Activated CD4-positive, alpha-beta memory T cell treated with anti-CD3 and anti-CD28 coated beads for 36 hours (primary cell): Measurements from ENCODE around the gene CRABP1. TPM values are rescaled to one million over a fixed set of nuclear protein-coding genes. Genes with fewer than 3 reads are reported as not detected.

ENCODE experiments used
- CTCF ChIA-PET: fragments of 350-600 bp; sonication (Branson Sonifier 250); formaldehyde crosslinking; loops from one replicate; lab custom pipeline; 2021; ENCODE audit warnings: antibody characterized with exemption, inconsistent platforms; lab: Charles Lee
- POLR2A ChIA-PET: fragments of 350-600 bp; sonication (Branson Sonifier 250); formaldehyde crosslinking; loops from one replicate; lab custom pipeline; 2021; ENCODE audit warnings: antibody characterized with exemption; lab: Charles Lee
- DNase-seq: peaks from one replicate; pipeline ENCODE4 v3.0.0-alpha.2; 2020
- H3K27ac Mint-ChIP-seq: one replicate; pipeline ENCODE4 v1.8.0; 2021; ENCODE audit warnings: mixed read lengths
- H3K27me3 Mint-ChIP-seq: one replicate; pipeline ENCODE4 v1.8.0; 2021; ENCODE audit warnings: mixed read lengths
- H3K36me3 Mint-ChIP-seq: one replicate; pipeline ENCODE4 v1.8.0; 2021; ENCODE audit warnings: mixed read lengths
- H3K4me1 Mint-ChIP-seq: one replicate; pipeline ENCODE4 v1.8.0; 2021; ENCODE audit warnings: low read depth, mixed read lengths
- H3K4me3 Mint-ChIP-seq: one replicate; pipeline ENCODE4 v1.8.0; 2021; ENCODE audit warnings: mild to moderate bottlenecking, mixed read lengths
- H3K9me3 Mint-ChIP-seq: one replicate; pipeline ENCODE4 v1.8.0; 2021; ENCODE audit warnings: mixed read lengths
- intact Hi-C: fragments of 100-400 bp; cut with micrococcal nuclease; formaldehyde crosslinking; loops from one replicate; pipeline ENCODE4 v1.15.1; 2023
- total RNA-seq, 2 experiments: library from RNA; stranded (reverse); gene quantifications; one replicate each; pipeline ENCODE4 v1.2.3, GENCODE V29; 2021

Gene CRABP1
- total RNA-seq, result not detected

DNA sequence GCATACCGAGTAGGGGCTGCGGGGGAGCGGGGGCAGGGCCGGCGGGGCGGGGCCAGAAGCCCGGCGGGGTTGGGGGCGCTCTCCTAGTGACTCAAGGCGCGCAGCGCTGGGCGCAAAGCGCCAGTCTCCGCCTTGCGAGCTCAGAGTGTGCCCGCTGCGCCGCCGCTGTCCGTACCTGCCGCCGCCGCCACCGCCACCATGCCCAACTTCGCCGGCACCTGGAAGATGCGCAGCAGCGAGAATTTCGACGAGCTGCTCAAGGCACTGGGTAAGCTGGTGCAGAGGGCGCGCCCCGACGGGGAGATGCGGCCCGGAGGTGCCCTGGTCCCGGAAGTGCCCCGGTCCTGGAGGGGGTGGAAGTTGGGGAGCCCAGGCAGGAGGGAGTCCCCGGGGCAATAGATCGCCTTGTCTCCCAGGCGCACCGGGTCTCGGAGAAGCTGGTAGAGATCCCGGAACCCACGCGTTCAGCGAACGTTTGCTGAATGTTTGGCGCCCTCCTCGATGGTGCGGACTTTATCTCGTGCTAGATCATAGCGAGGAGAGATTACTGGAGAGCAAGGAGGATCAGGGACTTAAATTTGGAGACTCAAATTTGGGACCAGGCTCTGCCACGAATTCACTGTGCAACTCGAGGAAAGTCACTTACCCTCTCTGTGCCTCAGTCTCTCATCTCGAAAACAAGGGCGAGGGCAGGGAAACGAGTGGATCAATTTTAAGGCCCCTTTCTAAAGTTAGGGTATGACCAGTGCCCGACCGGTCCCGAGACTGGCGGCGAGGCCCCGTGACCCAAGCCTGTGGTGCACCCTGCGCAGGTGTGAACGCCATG is at the start of gene CRABP1:
Gene CRABP1 (plus strand): TSS at position 123 of the 826 bp plus-strand sequence. CDS start 76 bp downstream, at position 199.
- H3K9me3 Mint-ChIP-seq, result no peaks in the 10 kb centered on the region
- H3K4me3 Mint-ChIP-seq, result no peak within 1 kb of the TSS
- no peaks in the 10 kb centered on the region for H3K36me3 Mint-ChIP-seq
- H3K27me3 Mint-ChIP-seq, result peaks cover 46% of the 10 kb centered on the region
- POLR2A ChIA-PET, result no interaction called here
- H3K27ac Mint-ChIP-seq, result no peak within 1 kb of the TSS
- CTCF ChIA-PET, result no interaction called here
- intact Hi-C loops, result no loop called here
- peaks cover 3% of the 10 kb centered on the region for H3K4me1 Mint-ChIP-seq
- no peak for DNase-seq

DNA sequence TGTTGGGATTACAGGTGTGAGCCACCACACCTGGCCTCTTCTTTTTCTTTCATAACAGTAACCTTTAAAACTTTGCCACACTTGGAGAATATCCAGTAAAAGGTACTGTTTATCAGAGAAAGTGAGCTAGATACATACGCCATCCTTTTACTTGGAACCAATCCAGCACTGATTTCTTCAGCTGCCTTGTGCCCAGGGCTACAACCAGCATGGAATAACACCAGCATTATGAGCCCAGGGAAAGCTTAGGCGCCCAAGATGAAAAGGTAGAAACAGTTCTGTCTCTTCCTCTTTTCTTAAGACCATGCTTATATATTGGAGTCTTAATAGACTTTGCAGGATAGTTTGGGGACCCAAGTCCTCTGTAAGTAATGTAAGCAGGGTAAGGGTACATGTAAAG is 49.1 kb upstream of the CRABP1 start:
- CTCF ChIA-PET, result no interaction called here
- no peak overlapping the region for H3K27ac Mint-ChIP-seq

DNA sequence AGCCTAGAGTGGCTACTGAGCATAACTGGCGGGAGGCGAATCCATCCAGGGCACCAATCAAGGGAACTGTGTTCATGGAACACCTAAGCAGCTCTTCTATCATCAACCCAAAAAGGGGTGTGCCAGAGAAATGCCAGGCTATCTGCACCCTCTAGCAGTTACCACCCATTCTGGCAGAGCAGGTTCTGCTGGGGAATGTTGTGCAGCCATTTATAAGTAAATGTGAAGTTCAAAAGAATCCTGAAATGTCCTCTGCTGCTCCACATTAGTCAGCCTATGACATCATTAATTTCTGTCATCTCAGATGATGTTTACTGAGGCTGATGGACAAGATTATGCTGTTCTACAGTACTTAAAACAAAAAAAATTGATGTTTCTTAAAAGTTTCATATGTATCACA is 48.5 kb upstream of the CRABP1 start:
- no peaks in the 10 kb centered on the region for H3K4me1 Mint-ChIP-seq

More for the DNA sequence above, 49.1 kb upstream of the CRABP1 start:
- H3K4me3 Mint-ChIP-seq, result no peak overlapping the region
- no peaks in the 10 kb centered on the region for H3K27me3 Mint-ChIP-seq
- H3K9me3 Mint-ChIP-seq, result no peaks in the 10 kb centered on the region
- H3K36me3 Mint-ChIP-seq, result peaks cover 28% of the 10 kb centered on the region
- intact Hi-C loops, result no loop called here
- POLR2A ChIA-PET, result interaction anchor here (0.7 to 1.7 kb wide), 2 partner anchors 8 to 9 kb away, joined by 3 to 5 read pairs; partner anchors contain the start of gene SKIC8
- no peaks in the 10 kb centered on the region for H3K4me1 Mint-ChIP-seq
- DNase-seq, result no peak

DNA sequence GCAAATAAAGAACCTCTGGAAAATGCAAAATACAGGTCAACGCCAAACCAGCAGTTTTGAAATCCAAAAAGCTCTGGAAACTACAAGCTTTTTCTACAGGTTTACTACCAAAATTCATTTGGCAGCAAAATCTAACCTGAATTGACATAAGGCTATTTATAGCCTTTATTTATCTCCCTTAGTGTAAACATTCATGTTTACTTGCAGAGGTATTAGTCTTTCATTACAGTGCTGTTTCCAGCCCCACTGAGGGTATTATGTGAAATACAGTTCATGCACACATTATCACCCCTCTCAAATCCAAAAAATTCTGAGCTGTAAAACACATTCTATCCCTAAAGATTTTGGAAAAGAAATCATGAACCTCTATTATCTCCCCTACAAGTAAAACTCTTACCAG is 47.9 kb upstream of the CRABP1 start:
- no peak overlapping the region for H3K4me3 Mint-ChIP-seq
- H3K4me1 Mint-ChIP-seq, result peaks cover 4% of the 10 kb centered on the region
- ChIA-PET CTCF (interaction anchor here (0.9 kb wide), 1 partner anchor 131 kb away, joined by 3 read pairs; no protein-coding TSS in a partner anchor), POLR2A (interaction anchor here (1.7 kb wide), 1 partner anchor 10 kb away, joined by 5 read pairs; no protein-coding TSS in a partner anchor)
- H3K27ac Mint-ChIP-seq, result no peak overlapping the region
- no peak for DNase-seq
- H3K36me3 Mint-ChIP-seq, result peaks cover 28% of the 10 kb centered on the region
- intact Hi-C loops, result no loop called here
- H3K9me3 Mint-ChIP-seq, result no peaks in the 10 kb centered on the region
- no peaks in the 10 kb centered on the region for H3K27me3 Mint-ChIP-seq

More for the DNA sequence above, 48.5 kb upstream of the CRABP1 start:
- peaks cover 28% of the 10 kb centered on the region for H3K36me3 Mint-ChIP-seq
- ChIA-PET POLR2A (interaction anchor here (1.7 kb wide), 1 partner anchor 9 kb away, joined by 5 read pairs; no protein-coding TSS in a partner anchor), CTCF (interaction anchor here (0.9 kb wide), 1 partner anchor 131 kb away, joined by 3 read pairs; no protein-coding TSS in a partner anchor)
- H3K4me3 Mint-ChIP-seq, result no peak overlapping the region
- no peaks in the 10 kb centered on the region for H3K27me3 Mint-ChIP-seq
- no peaks in the 10 kb centered on the region for H3K9me3 Mint-ChIP-seq
- intact Hi-C loops, result no loop called here
- DNase-seq, result no peak
- H3K27ac Mint-ChIP-seq, result no peak overlapping the region

DNA sequence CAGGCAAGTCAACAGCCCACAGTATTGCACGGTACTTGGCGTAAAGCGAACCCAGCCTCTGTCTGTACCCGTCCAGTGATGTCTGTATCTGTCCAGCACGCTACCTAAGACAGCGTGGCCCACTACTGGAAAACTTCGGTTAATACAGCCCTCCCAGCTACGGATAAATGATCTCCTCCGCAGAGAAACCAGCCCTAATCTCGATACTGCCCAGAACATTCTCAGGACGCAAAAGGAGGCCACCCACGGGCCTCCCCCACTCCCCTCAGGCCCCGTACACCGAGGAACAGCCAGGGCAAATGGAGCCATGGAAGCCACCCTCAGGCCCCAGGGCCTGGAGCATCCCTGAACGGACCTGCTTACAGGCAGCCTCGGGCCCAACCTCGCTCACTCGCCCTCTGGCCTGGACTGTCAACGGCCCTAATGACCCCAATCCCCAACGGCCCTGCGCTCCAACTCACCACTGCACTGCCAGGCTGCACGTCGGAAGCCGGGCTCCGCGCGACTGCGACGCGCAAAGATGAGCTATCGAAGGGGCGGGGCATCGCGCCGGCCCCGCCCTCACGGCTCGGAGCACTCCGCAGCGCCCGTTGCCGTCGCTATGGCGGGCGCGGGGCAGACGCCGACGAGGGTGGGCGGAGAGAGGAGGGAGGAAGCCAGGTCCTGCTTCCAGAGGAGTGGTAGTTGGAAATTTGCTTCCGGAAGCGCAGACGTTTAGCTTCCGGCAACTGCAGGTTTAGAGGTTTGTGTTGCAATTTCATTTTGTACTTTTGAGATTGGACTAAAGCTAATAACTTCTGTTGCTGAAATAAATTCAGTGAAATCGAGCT is 40.8 kb upstream of the CRABP1 start, which contains the start of gene SKIC8:
Gene SKIC8 (minus strand): TSS at position 509 of the 830 bp plus-strand sequence. CDS start 3,923 bp downstream, outside the sequence.
- peaks cover 9% of the 10 kb centered on the region for H3K36me3 Mint-ChIP-seq
- no peaks in the 10 kb centered on the region for H3K27me3 Mint-ChIP-seq
- no peaks in the 10 kb centered on the region for H3K9me3 Mint-ChIP-seq
- ChIA-PET POLR2A (interaction anchor here (0.6 to 3.2 kb wide), 10 partner anchors 9 to 340 kb away, joined by 3 to 34 read pairs (median 6); partner anchors contain the start of genes DNAJA4, IREB2 and PSMA4), CTCF (interaction anchor here (0.6 to 1.6 kb wide), 10 partner anchors 13 to 341 kb away, joined by 3 to 12 read pairs (median 4); partner anchors contain the start of gene DNAJA4)
- intact Hi-C loops, result loop anchor here (2.0 to 5.0 kb wide), 2 partner anchors 35 to 138 kb away; partner anchors contain the start of genes DNAJA4 and IREB2
- peak; percentile 94 for DNase-seq
- peaks cover 40% of the 10 kb centered on the region for H3K4me1 Mint-ChIP-seq
- peak within 1 kb of the TSS; percentile 84 for H3K27ac Mint-ChIP-seq
- H3K4me3 Mint-ChIP-seq, result peak within 1 kb of the TSS; percentile 99

DNA sequence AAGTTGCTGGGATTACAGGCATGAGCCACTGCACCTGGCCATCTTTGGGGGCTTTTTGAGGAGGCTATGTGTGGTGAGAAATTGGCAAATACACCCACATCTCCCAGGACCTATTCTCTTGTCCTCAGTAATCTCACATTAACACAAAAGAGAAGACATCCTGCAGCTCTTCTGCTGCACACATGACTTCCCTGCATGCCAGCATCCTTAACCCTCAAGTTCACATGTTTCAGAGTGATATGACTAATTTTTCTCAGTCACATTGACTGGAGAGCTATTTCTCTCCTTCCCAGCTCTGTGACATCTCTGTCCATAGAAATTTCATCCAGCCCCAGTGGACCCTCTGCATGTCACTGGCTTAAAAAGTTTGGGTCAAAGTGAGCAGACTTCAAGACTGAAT is 38.8 kb upstream of the CRABP1 start:
- POLR2A ChIA-PET, result no interaction called here
- H3K4me1 Mint-ChIP-seq, result peaks cover 40% of the 10 kb centered on the region
- H3K36me3 Mint-ChIP-seq, result no peaks in the 10 kb centered on the region
- H3K27me3 Mint-ChIP-seq, result no peaks in the 10 kb centered on the region
- intact Hi-C loops, result loop anchor here (5.0 to 10.0 kb wide), 2 partner anchors 241 to 403 kb away; partner anchors contain the start of gene PSMA4
- H3K9me3 Mint-ChIP-seq, result no peaks in the 10 kb centered on the region
- CTCF ChIA-PET, result interaction anchor here (0.9 to 2.0 kb wide), 2 partner anchors 14 to 122 kb away, joined by 3 to 10 read pairs; no protein-coding TSS in a partner anchor
- no peak overlapping the region for H3K27ac Mint-ChIP-seq
- no peak overlapping the region for H3K4me3 Mint-ChIP-seq
- peak; percentile 13 for DNase-seq

DNA sequence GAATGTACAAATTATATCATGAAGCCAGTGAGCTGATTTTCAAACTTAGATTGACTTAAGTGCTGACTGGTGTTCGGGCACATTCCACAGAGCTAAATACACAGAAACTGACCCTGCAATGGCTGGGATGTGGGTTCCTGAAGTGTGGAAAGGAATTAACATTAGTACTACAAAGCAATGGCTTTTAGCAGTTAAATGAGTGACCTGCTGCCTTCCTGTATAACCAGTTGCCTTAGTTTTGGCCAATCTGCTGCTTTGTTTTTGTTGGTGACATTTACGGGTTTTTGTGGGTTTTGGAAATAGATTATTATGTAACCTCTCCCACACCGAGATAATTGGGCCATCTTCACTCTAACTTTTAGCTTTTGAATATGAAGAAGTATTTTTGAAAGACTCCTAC is 38.3 kb upstream of the CRABP1 start:
- Mint-ChIP-seq H3K36me3 (no peaks in the 10 kb centered on the region), H3K4me1 (peaks cover 40% of the 10 kb centered on the region), H3K27me3 (no peaks in the 10 kb centered on the region), H3K4me3 (no peak overlapping the region), H3K9me3 (no peaks in the 10 kb centered on the region), H3K27ac (no peak overlapping the region)
- no peak for DNase-seq
- intact Hi-C loops, result loop anchor here (5.0 to 10.0 kb wide), 2 partner anchors 240 to 403 kb away; partner anchors contain the start of gene PSMA4
- CTCF ChIA-PET, result interaction anchor here (0.9 to 2.0 kb wide), 2 partner anchors 14 to 121 kb away, joined by 3 to 10 read pairs; no protein-coding TSS in a partner anchor
- POLR2A ChIA-PET, result no interaction called here

DNA sequence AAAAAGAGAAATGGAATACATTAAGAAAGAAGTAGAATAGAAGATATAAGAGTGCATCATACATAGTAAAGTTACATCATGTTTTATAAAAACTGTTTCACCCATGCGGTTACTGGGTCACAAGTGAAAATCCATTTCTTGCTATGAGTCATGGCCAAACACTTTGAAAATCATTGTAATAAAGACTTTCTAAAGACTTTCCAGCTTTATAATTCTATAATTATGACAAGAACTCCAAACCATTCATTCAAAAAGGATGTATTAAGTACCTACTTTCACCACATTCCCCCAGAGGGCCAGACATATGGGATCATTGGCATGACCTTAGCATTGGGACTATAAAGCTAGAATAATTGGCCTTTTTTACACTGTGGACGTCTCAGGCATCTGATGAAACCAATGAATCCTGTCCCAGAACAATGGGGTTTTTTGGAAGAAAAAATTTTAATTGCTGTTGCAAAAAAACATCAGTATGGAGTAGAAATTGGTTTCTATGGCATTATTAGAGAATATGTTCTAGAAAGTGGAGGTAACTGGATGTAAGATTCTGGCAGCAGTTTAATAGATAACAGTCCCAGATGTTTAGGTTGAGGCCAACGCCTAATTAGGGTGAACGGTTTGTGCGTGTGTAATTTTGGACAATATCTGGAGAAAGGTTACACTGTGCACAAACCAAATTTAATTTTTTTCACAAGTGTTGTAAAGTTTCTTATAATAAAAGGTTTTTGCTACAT is 37.4 kb upstream of the CRABP1 start:
- Mint-ChIP-seq H3K9me3 (no peaks in the 10 kb centered on the region), H3K4me3 (no peak overlapping the region), H3K27ac (no peak overlapping the region), H3K36me3 (no peaks in the 10 kb centered on the region), H3K4me1 (peaks cover 33% of the 10 kb centered on the region), H3K27me3 (no peaks in the 10 kb centered on the region)
- ChIA-PET POLR2A (interaction anchor here (0.6 to 0.7 kb wide), 2 partner anchors 9 to 135 kb away, joined by 3 read pairs; no protein-coding TSS in a partner anchor), CTCF (interaction anchor here (2.0 kb wide), 1 partner anchor 120 kb away, joined by 10 read pairs; no protein-coding TSS in a partner anchor)
- no peak for DNase-seq
- intact Hi-C loops, result loop anchor here (5.0 to 10.0 kb wide), 2 partner anchors 240 to 402 kb away; partner anchors contain the start of gene PSMA4

DNA sequence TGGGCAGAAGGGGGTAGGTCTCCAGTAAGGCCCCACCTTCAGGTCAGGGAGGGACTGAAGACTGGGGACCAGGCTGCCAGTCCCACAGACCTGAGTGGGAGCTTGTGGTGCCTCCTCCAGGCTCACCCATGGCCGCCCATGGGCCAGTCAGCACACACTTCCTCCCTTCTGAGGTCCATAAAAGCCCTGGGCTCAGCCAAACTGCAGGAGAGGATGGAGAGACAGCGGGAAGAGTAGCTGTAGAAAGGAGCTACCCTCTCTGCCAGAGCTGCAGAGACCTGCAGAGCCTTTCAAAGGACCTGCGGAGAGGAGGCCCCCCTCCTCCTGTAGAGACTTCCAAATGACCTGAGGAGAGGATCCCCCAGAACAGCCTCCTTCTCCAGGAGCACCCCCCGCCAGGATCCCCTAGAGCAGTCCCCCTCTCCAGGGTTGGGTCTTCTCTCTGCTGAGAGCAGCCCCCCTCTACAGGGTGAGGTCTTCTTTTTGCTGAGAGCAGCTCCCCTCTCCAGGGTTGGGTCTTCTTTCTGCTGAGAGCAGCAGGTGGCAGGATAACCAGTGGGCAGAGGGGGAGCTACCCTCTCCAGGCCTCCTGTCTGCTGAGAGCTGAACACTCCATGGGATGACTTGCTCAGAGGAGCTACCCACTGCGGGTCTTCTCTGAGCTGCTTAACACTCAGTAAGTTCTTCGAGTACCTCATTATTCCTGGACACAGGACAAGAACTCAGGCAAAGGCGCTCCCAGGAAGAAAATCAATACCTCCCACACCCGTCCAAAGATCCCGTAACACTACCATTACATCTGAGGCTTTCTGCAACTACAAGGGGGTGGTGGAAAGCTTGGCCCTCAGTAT is 35.7 kb upstream of the CRABP1 start:
- ChIA-PET POLR2A (no interaction called here), CTCF (interaction anchor here (5.5 kb wide), 1 partner anchor 118 kb away, joined by 35 read pairs; no protein-coding TSS in a partner anchor)
- peaks cover 6% of the 10 kb centered on the region for H3K27me3 Mint-ChIP-seq
- H3K9me3 Mint-ChIP-seq, result no peaks in the 10 kb centered on the region
- no peak for DNase-seq
- H3K36me3 Mint-ChIP-seq, result no peaks in the 10 kb centered on the region
- H3K4me1 Mint-ChIP-seq, result peaks cover 20% of the 10 kb centered on the region
- intact Hi-C loops, result loop anchor here (5.0 to 10.0 kb wide), 2 partner anchors 238 to 400 kb away; partner anchors contain the start of gene PSMA4
- H3K27ac Mint-ChIP-seq, result no peak overlapping the region
- no peak overlapping the region for H3K4me3 Mint-ChIP-seq
